PC-9 (cell line): Measurements from ENCODE around the gene SERTAD3. TPM values are rescaled to one million over a fixed set of nuclear protein-coding genes. Genes with fewer than 3 reads are reported as not detected.
A peak's percentile ranks its signal among the peaks of the same experiment; 100 is the strongest.

Experiments
- BruUV-seq: library from RNA; stranded (reverse); fragments of 400-500 nt; replicated peaks from 2 replicates; lab custom pipeline; 2021; lab: Mats Ljungman, UMichigan
- CTCF ChIA-PET: fragments of 300-600 bp; sonication (Branson Sonifier 250); formaldehyde crosslinking; loops from one replicate; lab custom pipeline; 2022; ENCODE audit warnings: antibody characterized with exemption; lab: Charles Lee
- POLR2A ChIA-PET: fragments of 300-600 bp; sonication (Branson Sonifier 250); formaldehyde crosslinking; loops from one replicate; lab custom pipeline; 2022; ENCODE audit warnings: antibody characterized with exemption; ENCODE audit not compliant: unreplicated experiment; lab: Charles Lee
- DNase-seq, 2 experiments: peaks; one replicate each; pipeline versions ENCODE4 v3.0.0 to v3.0.0-alpha.2; 2015 to 2022; ENCODE audit warnings: mixed read lengths in 1 of 2
- H2AFZ ChIP-seq: fragments of 200-600 bp; sonication (generic); 2 replicates; pipeline ENCODE4 v1.8.1; 2017; ENCODE audit warnings: antibody characterized with exemption
- H3F3A ChIP-seq: fragments of 200-600 bp; sonication (generic); 2 replicates; pipeline ENCODE4 v1.8.1; 2017; ENCODE audit warnings: antibody characterized with exemption, mild to moderate bottlenecking, low read depth; ENCODE audit not compliant: insufficient read depth
- H3K27ac ChIP-seq: fragments of 200-600 bp; sonication (generic); 2 replicates; pipeline ENCODE4 v1.6.1; 2016; ENCODE audit warnings: mixed run types
- H3K27me3 ChIP-seq: fragments of 200-600 bp; sonication (generic); 2 replicates; pipeline ENCODE4 v1.6.1; 2016; ENCODE audit warnings: low read depth, mixed run types; ENCODE audit not compliant: insufficient read depth
- H3K36me3 ChIP-seq: fragments of 200-600 bp; sonication (generic); 2 replicates; pipeline ENCODE4 v1.6.1; 2016; ENCODE audit warnings: low read depth, mixed run types
- H3K4me1 ChIP-seq: fragments of 200-600 bp; sonication (generic); replicated peaks from 2 replicates; pipeline ENCODE4 v1.6.1; 2016; ENCODE audit warnings: mixed run types; ENCODE audit not compliant: insufficient read depth
- H3K4me2 ChIP-seq: fragments of 200-600 bp; sonication (generic); 2 replicates; pipeline ENCODE4 v1.6.1; 2017; ENCODE audit warnings: mixed run types
- H3K4me3 ChIP-seq: fragments of 200-600 bp; sonication (generic); 2 replicates; pipeline ENCODE4 v1.6.1; 2016; ENCODE audit warnings: mixed run types
- H3K79me2 ChIP-seq: fragments of 200-600 bp; sonication (generic); 2 replicates; pipeline ENCODE4 v1.6.1; 2017; ENCODE audit warnings: low read depth, mixed run types
- H3K9me2 ChIP-seq: fragments of 200-600 bp; sonication (generic); 2 replicates; pipeline ENCODE4 v1.8.1; 2017; ENCODE audit warnings: mild to moderate bottlenecking; ENCODE audit not compliant: insufficient read depth
- H3K9me3 ChIP-seq: fragments of 200-600 bp; sonication (generic); 2 replicates; pipeline ENCODE4 v1.8.1; 2016; ENCODE audit warnings: low read depth; ENCODE audit not compliant: insufficient read depth
- H4K20me1 ChIP-seq: fragments of 200-600 bp; sonication (generic); 2 replicates; pipeline ENCODE4 v1.8.1; 2017; ENCODE audit not compliant: insufficient read depth
- CTCF ChIP-seq: fragments of 200-600 bp; sonication (generic); conservative IDR thresholded peaks from 2 replicates; pipeline ENCODE4 v1.6.1; 2017; ENCODE audit warnings: mixed run types, antibody characterized with exemption, mild to moderate bottlenecking, moderate library complexity
- EZH2 ChIP-seq: fragments of 200-600 bp; sonication (generic); IDR thresholded peaks from 2 replicates; pipeline ENCODE4 v1.8.0; 2017; ENCODE audit warnings: antibody characterized with exemption, low read depth
- intact Hi-C: fragments of 100-400 bp; cut with micrococcal nuclease; formaldehyde crosslinking; loops from one replicate; pipeline ENCODE4 v1.10.0; 2022; ENCODE audit not compliant: unreplicated experiment
- total RNA-seq: library from RNA; stranded (reverse); gene quantifications from 2 replicates; pipeline ENCODE4 v1.2.3, GENCODE V29; 2021

SERTAD3 gene
- total RNA-seq, 1 experiment from 2014 or later, result 41.4 TPM

- no peaks in the 10 kb centered on the region for H3K9me3 ChIP-seq
- H2AFZ ChIP-seq, result no peak overlapping the region
- intact Hi-C loops, result no loop called here
- peaks cover 8% of the 10 kb centered on the region for H3K4me1 ChIP-seq
- no peaks in the 10 kb centered on the region for H3K27me3 ChIP-seq
- H3K9me2 ChIP-seq, result no peaks in the 10 kb centered on the region
- BruUV-seq, result no TSS peak
- ChIA-PET CTCF (interaction anchor here (0.6 kb wide), 1 partner anchor 166 kb away, joined by 3 read pairs; no protein-coding TSS in a partner anchor), POLR2A (no interaction called here)
- TF ChIP-seq EZH2, result no peak
- no peak for TF ChIP-seq CTCF
- H3K27ac ChIP-seq, result no peak overlapping the region
- H3K79me2 ChIP-seq, result peaks cover 9% of the 10 kb centered on the region
- no peak for DNase-seq
- no peak overlapping the region for H3K4me3 ChIP-seq
- no peaks in the 10 kb centered on the region for H3K36me3 ChIP-seq
- no peak overlapping the region for H3K4me2 ChIP-seq
- H4K20me1 ChIP-seq, result no peaks in the 10 kb centered on the region
- peaks cover 19% of the 10 kb centered on the region for H3F3A ChIP-seq
These were observed 24.9 kb upstream of the SERTAD3 start for GRCh38 chr19:40469011-40469410.

- ChIA-PET CTCF (no interaction called here), POLR2A (no interaction called here)
- Histone ChIP-seq H3K27ac (no peak within 1 kb of the TSS), H3K36me3 (no peaks in the 10 kb centered on the region), H2AFZ (peak within 1 kb of the TSS; percentile 76), H3K9me3 (no peaks in the 10 kb centered on the region), H4K20me1 (no peaks in the 10 kb centered on the region), H3K79me2 (peaks cover 19% of the 10 kb centered on the region), H3K4me1 (peaks cover 22% of the 10 kb centered on the region), H3F3A (peaks cover 31% of the 10 kb centered on the region), H3K4me3 (peak within 1 kb of the TSS; percentile 82; the same call in 1 of the 2 replicates), H3K27me3 (no peaks in the 10 kb centered on the region), H3K9me2 (no peaks in the 10 kb centered on the region), H3K4me2 (peak within 1 kb of the TSS; percentile 83)
- no TSS peak for BruUV-seq
- intact Hi-C loops, result no loop called here
- TF ChIP-seq EZH2 (no peak), CTCF (no peak)
- DNase-seq, result no peak
These were observed 23.0 kb upstream of the SERTAD3 start, which contains the start of gene SPTBN4 for GRCh38 chr19:40466985-40467734. Gene SPTBN4 (plus strand): TSS chr19:40467001. CDS start chr19:40472622, 5,621 bp downstream.

GRCh38 chr19:40466219-40466984 lies 22.3 kb upstream of the SERTAD3 start:
- intact Hi-C loops, result no loop called here
- peak overlapping the region; percentile 76 for H2AFZ ChIP-seq
- ChIA-PET CTCF (interaction anchor here (0.9 to 1.7 kb wide), 6 partner anchors 22 to 168 kb away, joined by 3 to 6 read pairs (median 4); no protein-coding TSS in a partner anchor), POLR2A (interaction anchor here (0.6 to 1.7 kb wide), 11 partner anchors 18 to 319 kb away, joined by 3 to 17 read pairs (median 5); partner anchors contain the start of genes RAB4B and SERTAD1)
- peaks cover 22% of the 10 kb centered on the region for H3K4me1 ChIP-seq
- peak overlapping the region; percentile 82; the same call in 1 of the 2 replicates for H3K4me3 ChIP-seq
- H3K36me3 ChIP-seq, result no peaks in the 10 kb centered on the region
- peak overlapping the region; percentile 83 for H3K4me2 ChIP-seq
- no peak overlapping the region for H3K27ac ChIP-seq
- H4K20me1 ChIP-seq, result no peaks in the 10 kb centered on the region
- peaks cover 31% of the 10 kb centered on the region for H3F3A ChIP-seq
- DNase-seq, result no peak
- no peak for TF ChIP-seq CTCF
- TF ChIP-seq EZH2, result no peak
- H3K79me2 ChIP-seq, result peaks cover 26% of the 10 kb centered on the region
- no peaks in the 10 kb centered on the region for H3K27me3 ChIP-seq
- no TSS peak for BruUV-seq
- H3K9me2 ChIP-seq, result no peaks in the 10 kb centered on the region
- H3K9me3 ChIP-seq, result no peaks in the 10 kb centered on the region
